SK-N-SH treated with all-trans-retinoic acid at 6 μM for 48 hours (cell line): ENCODE results near the gene CFI.

Experiments used
- ATAC-seq: fragments of 200-7000 bp; cut with Tn5 transposase; 3 replicates; pipeline ENCODE4 v1.9.1; 2020; ENCODE audit warnings: mild to moderate bottlenecking, moderate library complexity
- ARNTL ChIP-seq: fragments of 450-650 bp; formaldehyde crosslinking; IDR thresholded peaks from 2 replicates; pipeline ENCODE4 v1.5.0; 2020; ENCODE audit warnings: low read depth, mild to moderate bottlenecking, moderate library complexity, borderline replicate concordance
- BACH2 ChIP-seq: fragments of 250-450 bp; sonication (Bioruptor Pico); IDR thresholded peaks from 2 replicates; pipeline ENCODE4 v1.9.0; 2021; ENCODE audit warnings: mild to moderate bottlenecking, borderline replicate concordance
- CREB5 ChIP-seq: fragments of 250-450 bp; sonication (Bioruptor Pico); IDR thresholded peaks from 2 replicates; pipeline ENCODE4 v1.5.1; 2020; ENCODE audit warnings: low read depth, mild to moderate bottlenecking, moderate library complexity
- CSDC2 ChIP-seq: fragments of 250-450 bp; sonication (Bioruptor Pico); IDR thresholded peaks from 2 replicates; pipeline ENCODE4 v1.5.0; 2020; ENCODE audit warnings: mild to moderate bottlenecking, moderate library complexity
- ESRRG ChIP-seq: fragments of 250-450 bp; sonication (Bioruptor Pico); IDR thresholded peaks from 2 replicates; pipeline ENCODE4 v1.6.1; 2021; ENCODE audit warnings: mild to moderate bottlenecking
- GLIS3 ChIP-seq: fragments of 250-450 bp; sonication (Bioruptor Pico); IDR thresholded peaks from 2 replicates; pipeline ENCODE4 v1.5.0; 2020; ENCODE audit warnings: mild to moderate bottlenecking, moderate library complexity
- ISL1 ChIP-seq: fragments of 250-450 bp; sonication (Bioruptor Pico); IDR thresholded peaks from 2 replicates; pipeline ENCODE4 v2.1.2; 2022; ENCODE audit warnings: mild to moderate bottlenecking, moderate library complexity
- OSR1 ChIP-seq: fragments of 250-450 bp; sonication (Bioruptor Pico); IDR thresholded peaks from 2 replicates; pipeline ENCODE4 v1.8.0; 2022; ENCODE audit warnings: moderate library complexity, mild to moderate bottlenecking, inconsistent platforms
- PATZ1 ChIP-seq: fragments of 250-450 bp; sonication (Bioruptor Pico); IDR thresholded peaks from 2 replicates; pipeline ENCODE4 v1.8.0; 2020; ENCODE audit warnings: mild to moderate bottlenecking, moderate library complexity, borderline replicate concordance
- POU6F1 ChIP-seq: fragments of 250-450 bp; sonication (Bioruptor Pico); IDR thresholded peaks from 2 replicates; pipeline ENCODE4 v1.8.0; 2021; ENCODE audit warnings: low read depth, mild to moderate bottlenecking, moderate library complexity, borderline replicate concordance
- PPARA ChIP-seq: fragments of 250-450 bp; sonication (Bioruptor Pico); IDR thresholded peaks from 2 replicates; pipeline ENCODE4 v1.5.0; 2020; ENCODE audit warnings: mild to moderate bottlenecking, borderline replicate concordance
- RARB ChIP-seq: fragments of 250-450 bp; sonication (Bioruptor Pico); IDR thresholded peaks from 2 replicates; pipeline ENCODE4 v1.8.0; 2021; ENCODE audit warnings: mild to moderate bottlenecking, moderate library complexity
- TCF4 ChIP-seq: fragments of 250-450 bp; sonication (Bioruptor Pico); IDR thresholded peaks from 2 replicates; pipeline ENCODE4 v1.8.0; 2021; ENCODE audit warnings: mild to moderate bottlenecking, moderate library complexity, borderline replicate concordance
- TSHZ2 ChIP-seq: fragments of 250-450 bp; sonication (Bioruptor Pico); IDR thresholded peaks from 2 replicates; pipeline ENCODE4 v1.5.0; 2020; ENCODE audit warnings: mild to moderate bottlenecking, moderate library complexity
- ZC3H10 ChIP-seq: fragments of 250-450 bp; sonication (Bioruptor Pico); IDR thresholded peaks from 2 replicates; pipeline ENCODE4 v1.5.1; 2021; ENCODE audit warnings: mild to moderate bottlenecking, moderate library complexity
- ZFP3 ChIP-seq: fragments of 250-450 bp; sonication (Bioruptor Pico); IDR thresholded peaks from 2 replicates; pipeline ENCODE4 v1.5.0; 2020; ENCODE audit warnings: mild to moderate bottlenecking, moderate library complexity
- ZFP30 ChIP-seq: fragments of 450-650 bp; formaldehyde crosslinking; IDR thresholded peaks from 2 replicates; pipeline ENCODE4 v1.5.0; 2022; ENCODE audit warnings: mild to moderate bottlenecking, moderate library complexity
- ZNF70 ChIP-seq: fragments of 450-650 bp; formaldehyde crosslinking; IDR thresholded peaks from 2 replicates; pipeline ENCODE4 v1.5.0; 2020; ENCODE audit warnings: mild to moderate bottlenecking, moderate library complexity
- ZNF8 ChIP-seq: fragments of 450-650 bp; formaldehyde crosslinking; IDR thresholded peaks from 2 replicates; pipeline ENCODE4 v1.5.0; 2020; ENCODE audit warnings: mild to moderate bottlenecking, moderate library complexity

The CFI gene

GRCh38 chr4:109801099-109801789, 555 bp downstream of the CFI start:
- ATAC-seq = peak; percentile 41; the same call in 1 of the 3 replicates
- TF ChIP-seq ARNTL (CRISPR knock-in tag) = no peak
- TF ChIP-seq POU6F1 (CRISPR knock-in tag) = no peak
- TF ChIP-seq ZNF70 = no peak
- TF ChIP-seq RARB (CRISPR knock-in tag) = no peak
- TF ChIP-seq ZNF8 (CRISPR knock-in tag) = no peak
- TF ChIP-seq TCF4 (CRISPR knock-in tag) = no peak
- TF ChIP-seq ZC3H10 (CRISPR knock-in tag) = no peak
- TF ChIP-seq CREB5 (CRISPR knock-in tag) = no peak
- TF ChIP-seq ZFP30 = no peak
- TF ChIP-seq ESRRG (CRISPR knock-in tag) = no peak
- TF ChIP-seq ZFP3 (CRISPR knock-in tag) = no peak
- no peak for TF ChIP-seq BACH2
- no peak for TF ChIP-seq PATZ1 (CRISPR knock-in tag)
- no peak for TF ChIP-seq TSHZ2 (CRISPR knock-in tag)
- no peak for TF ChIP-seq OSR1 (CRISPR knock-in tag)
- no peak for TF ChIP-seq ISL1
- TF ChIP-seq, all 23 proteins: peak for 0

GRCh38 chr4:109798866-109799265, 2.9 kb downstream of the CFI start:
- TF ChIP-seq ARNTL (CRISPR knock-in tag) = no peak
- TF ChIP-seq CREB5 (CRISPR knock-in tag) = no peak
- TF ChIP-seq, all 23 proteins: peak for 0
- ATAC-seq = no peak

GRCh38 chr4:109795059-109795458, 6.7 kb downstream of the CFI start:
- TF ChIP-seq TSHZ2 (CRISPR knock-in tag) (no peak), OSR1 (CRISPR knock-in tag) (no peak), POU6F1 (CRISPR knock-in tag) (no peak), ARNTL (CRISPR knock-in tag) (no peak), RARB (CRISPR knock-in tag) (no peak), PPARA (CRISPR knock-in tag) (no peak), ZC3H10 (CRISPR knock-in tag) (no peak), ZFP3 (CRISPR knock-in tag) (no peak), CSDC2 (CRISPR knock-in tag) (no peak), GLIS3 (no peak), ISL1 (no peak), ZNF70 (no peak)
- no peak for ATAC-seq
